ENCODE measurements around the gene CHIC2.

The CHIC2 gene

GRCh38 chr4:53994382-53995102 is 69.9 kb downstream of the CHIC2 start:
- H3K4me3 ChIP-seq (replicated peaks; ENCODE audit: low read depth, low read length): no peak overlapping the region
- TF ChIP-seq, protein P1, sequence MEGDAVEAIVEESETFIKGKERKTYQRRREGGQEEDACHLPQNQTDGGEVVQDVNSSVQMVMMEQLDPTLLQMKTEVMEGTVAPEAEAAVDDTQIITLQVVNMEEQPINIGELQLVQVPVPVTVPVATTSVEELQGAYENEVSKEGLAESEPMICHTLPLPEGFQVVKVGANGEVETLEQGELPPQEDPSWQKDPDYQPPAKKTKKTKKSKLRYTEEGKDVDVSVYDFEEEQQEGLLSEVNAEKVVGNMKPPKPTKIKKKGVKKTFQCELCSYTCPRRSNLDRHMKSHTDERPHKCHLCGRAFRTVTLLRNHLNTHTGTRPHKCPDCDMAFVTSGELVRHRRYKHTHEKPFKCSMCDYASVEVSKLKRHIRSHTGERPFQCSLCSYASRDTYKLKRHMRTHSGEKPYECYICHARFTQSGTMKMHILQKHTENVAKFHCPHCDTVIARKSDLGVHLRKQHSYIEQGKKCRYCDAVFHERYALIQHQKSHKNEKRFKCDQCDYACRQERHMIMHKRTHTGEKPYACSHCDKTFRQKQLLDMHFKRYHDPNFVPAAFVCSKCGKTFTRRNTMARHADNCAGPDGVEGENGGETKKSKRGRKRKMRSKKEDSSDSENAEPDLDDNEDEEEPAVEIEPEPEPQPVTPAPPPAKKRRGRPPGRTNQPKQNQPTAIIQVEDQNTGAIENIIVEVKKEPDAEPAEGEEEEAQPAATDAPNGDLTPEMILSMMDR (IDR thresholded peaks at IDR 0.05; ENCODE audit: insufficient read depth, low read length, poor library complexity, severe bottlenecking): no peak
- no peak for DNase-seq (ENCODE audit: extremely low read depth, insufficient read length)
- H3K27me3 ChIP-seq (replicated peaks; ENCODE audit: control insufficient read depth, insufficient read depth, low read length): no peaks in the 10 kb centered on the region
- H3K36me3 ChIP-seq (ENCODE audit: control insufficient read depth, insufficient read depth, low read length): no peaks in the 10 kb centered on the region

DNA sequence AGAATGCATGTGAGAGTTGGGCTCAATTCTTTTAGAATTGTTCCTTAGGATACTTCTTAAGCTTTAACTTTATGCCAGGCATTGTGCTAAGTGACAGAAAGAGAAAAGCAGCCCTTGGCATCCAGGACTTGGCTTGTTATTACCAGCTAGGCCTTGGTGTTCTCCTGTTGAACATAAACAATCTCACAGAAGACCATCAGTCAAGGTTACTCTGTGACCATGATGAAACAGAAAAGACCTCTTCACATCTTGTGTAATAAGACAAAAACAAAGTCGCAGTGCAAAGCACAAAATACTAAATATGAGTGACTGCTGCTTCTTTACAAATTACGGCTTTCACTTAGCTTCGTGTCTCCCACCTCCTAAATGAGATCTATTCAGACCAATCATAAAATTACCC is 71.6 kb downstream of the CHIC2 start:
- Histone ChIP-seq H3K36me3 (ENCODE audit: control insufficient read depth, insufficient read depth, low read length) (no peaks in the 10 kb centered on the region), H3K4me3 (replicated peaks; ENCODE audit: low read depth, low read length) (no peak overlapping the region), H3K27me3 (replicated peaks; ENCODE audit: control insufficient read depth, insufficient read depth, low read length) (no peaks in the 10 kb centered on the region)
- TF ChIP-seq, protein P1 (IDR thresholded peaks at IDR 0.05; ENCODE audit: insufficient read depth, low read length, poor library complexity, severe bottlenecking): no peak
- DNase-seq (ENCODE audit: extremely low read depth, insufficient read length): no peak

GRCh38 chr4:53991821-53992220 is 72.6 kb downstream of the CHIC2 start:
- no peaks in the 10 kb centered on the region for H3K27me3 ChIP-seq (replicated peaks; ENCODE audit: control insufficient read depth, insufficient read depth, low read length)
- TF ChIP-seq, protein P1 (IDR thresholded peaks at IDR 0.05; ENCODE audit: insufficient read depth, low read length, poor library complexity, severe bottlenecking): no peak
- no peaks in the 10 kb centered on the region for H3K36me3 ChIP-seq (ENCODE audit: control insufficient read depth, insufficient read depth, low read length)
- H3K4me3 ChIP-seq (replicated peaks; ENCODE audit: low read depth, low read length): no peak overlapping the region
- DNase-seq (ENCODE audit: extremely low read depth, insufficient read length): no peak

- no peaks in the 10 kb centered on the region for H3K27me3 ChIP-seq (replicated peaks; ENCODE audit: control insufficient read depth, insufficient read depth, low read length)
- no peak for DNase-seq (ENCODE audit: extremely low read depth, insufficient read length)
- TF ChIP-seq, protein P1 (IDR thresholded peaks at IDR 0.05; ENCODE audit: insufficient read depth, low read length, poor library complexity, severe bottlenecking): no peak
- no peak overlapping the region for H3K4me3 ChIP-seq (replicated peaks; ENCODE audit: low read depth, low read length)
- no peaks in the 10 kb centered on the region for H3K36me3 ChIP-seq (ENCODE audit: control insufficient read depth, insufficient read depth, low read length)
These were observed 73.8 kb downstream of the CHIC2 start for GRCh38 chr4:53990641-53991040.

DNA sequence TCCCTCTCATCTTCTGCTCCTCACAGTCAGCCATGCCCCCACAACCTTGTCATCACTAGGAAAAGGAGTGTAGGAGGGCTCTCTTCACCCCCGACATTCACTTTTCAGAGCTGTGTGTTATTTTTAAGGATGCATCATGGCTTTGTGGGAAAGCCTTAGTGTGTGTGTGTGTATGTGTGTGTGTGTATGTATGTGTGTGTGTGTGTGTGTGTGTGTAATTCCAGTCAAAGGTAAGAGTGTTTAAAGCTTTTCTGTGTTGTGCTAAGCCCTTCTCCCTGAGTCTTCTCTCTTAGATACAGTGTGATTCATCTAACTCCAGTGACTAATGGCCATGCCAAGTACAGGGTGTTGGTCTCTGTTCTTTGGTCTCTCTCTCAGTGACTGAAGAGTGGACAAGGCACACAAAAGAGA is 76.6 kb downstream of the CHIC2 start:
- no peaks in the 10 kb centered on the region for H3K36me3 ChIP-seq (ENCODE audit: control insufficient read depth, insufficient read depth, low read length)
- no peak overlapping the region for H3K4me3 ChIP-seq (replicated peaks; ENCODE audit: low read depth, low read length)
- DNase-seq (ENCODE audit: extremely low read depth, insufficient read length): no peak
- no peaks in the 10 kb centered on the region for H3K27me3 ChIP-seq (replicated peaks; ENCODE audit: control insufficient read depth, insufficient read depth, low read length)
- TF ChIP-seq, protein P1 (IDR thresholded peaks at IDR 0.05; ENCODE audit: insufficient read depth, low read length, poor library complexity, severe bottlenecking): no peak

GRCh38 chr4:53986062-53986461 is 78.3 kb downstream of the CHIC2 start:
- DNase-seq (ENCODE audit: extremely low read depth, insufficient read length): no peak
- Histone ChIP-seq H3K27me3 (replicated peaks; ENCODE audit: control insufficient read depth, insufficient read depth, low read length) (no peaks in the 10 kb centered on the region), H3K36me3 (ENCODE audit: control insufficient read depth, insufficient read depth, low read length) (no peaks in the 10 kb centered on the region), H3K4me3 (replicated peaks; ENCODE audit: low read depth, low read length) (no peak overlapping the region)
- TF ChIP-seq, protein P1 (IDR thresholded peaks at IDR 0.05; ENCODE audit: insufficient read depth, low read length, poor library complexity, severe bottlenecking): no peak
